ENCODE measurements around the gene PIGQ. TPM values are rescaled to one million over a fixed set of nuclear protein-coding genes. Genes with fewer than 3 reads are reported as not detected.
A peak's percentile ranks its signal among the peaks of the same experiment; 100 is the strongest.

The PIGQ gene
- total RNA-seq (2014; rRNA removed; shearing (Covaris generic)) = 49.9 and 62.3 TPM in 2 replicates
- polyA plus RNA-seq (2016; fragmentation: Nextera tagmentation; extraction: Ambion mirVana) = 28.0 and 30.2 TPM in 2 replicates
- long read RNA-seq, partial matches to known transcripts = 3 of 10 reads
- long read RNA-seq, other reads (novel, unspliced or antisense) = 2 of 10 reads

DNA sequence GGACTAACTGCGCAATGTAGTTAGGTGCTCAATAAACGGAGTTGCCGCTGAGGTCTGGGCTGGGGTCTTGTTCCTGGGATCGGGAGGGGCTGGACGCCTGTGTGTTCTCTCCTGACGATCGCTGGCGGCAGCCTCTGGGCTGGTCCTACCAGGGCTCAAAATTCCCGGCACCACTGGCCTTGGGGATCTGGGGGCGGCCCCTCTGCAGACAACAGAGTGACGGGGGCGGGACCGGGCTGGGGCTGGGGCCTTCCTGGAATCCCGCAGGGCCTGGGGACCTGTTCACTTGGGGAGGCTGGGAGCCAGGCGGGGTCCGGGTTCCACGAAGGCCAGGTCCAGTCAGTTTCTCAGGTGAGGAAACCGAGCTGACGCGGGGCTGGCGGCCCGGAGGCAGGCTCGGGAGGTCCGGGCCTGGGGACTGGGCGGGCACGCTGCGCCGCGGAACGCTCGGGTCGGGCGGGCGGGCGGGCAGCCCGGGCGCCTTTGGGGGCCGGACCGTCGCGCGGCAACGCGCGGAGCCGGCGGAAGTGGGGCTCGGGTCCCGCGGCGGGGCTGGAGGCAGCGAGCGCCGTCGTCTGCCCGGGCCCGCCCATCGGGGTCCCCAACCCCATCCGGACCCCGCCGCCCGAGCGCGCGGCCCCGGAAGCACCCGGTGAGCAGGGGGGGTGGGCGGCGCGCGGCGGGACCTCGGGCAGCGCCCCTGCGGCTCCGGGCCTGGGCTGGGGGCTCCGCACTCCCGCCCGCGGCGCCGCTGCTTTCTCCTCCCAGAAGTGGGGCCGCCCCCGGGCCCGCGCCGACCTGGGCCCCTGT is at the start of gene PIGQ:
TSS of gene PIGQ (plus strand) at position 524 of the 810 bp plus-strand sequence. CDS start 4,107 bp downstream, outside the sequence.
- Mint-ChIP-seq H3K4me3 (peak within 1 kb of the TSS; percentile 80), H3K36me3 (ENCODE audit: low read depth) (no peaks in the 10 kb centered on the region; the same call in 2 of the 3 replicates), H3K4me1 (peaks cover 6% of the 10 kb centered on the region; the same call in 2 of the 3 replicates), H3K27me3 (ENCODE audit: insufficient read depth, low read depth, poor library complexity) (peaks cover 5% of the 10 kb centered on the region), H3K27ac (no peak within 1 kb of the TSS; the same call in 1 of the 2 replicates), H3K9me3 (no peaks in the 10 kb centered on the region)
- Histone ChIP-seq H3K9me2 (ENCODE audit: insufficient read depth) (no peaks in the 10 kb centered on the region), H3K27me3 (ENCODE audit: insufficient read depth) (no peaks in the 10 kb centered on the region), H3K4me1 (ENCODE audit: insufficient read depth) (peaks cover 17% of the 10 kb centered on the region), H3K27ac (ENCODE audit: low read depth) (peak within 1 kb of the TSS; percentile 74; the same call in 1 of the 2 replicates), H3K4me3 (peak within 1 kb of the TSS; percentile 93), H3F3A (replicated peaks; ENCODE audit: low read depth) (0 out of 2 replicates have a peak, but pooled peaks cover 11% of the 10 kb centered on the region), H4K20me1 (replicated peaks; ENCODE audit: insufficient read depth) (no peaks in the 10 kb centered on the region), H3K4me2 (peak within 1 kb of the TSS; percentile 92), H3K36me3 (ENCODE audit: insufficient read depth) (no peaks in the 10 kb centered on the region), H2AFZ (peak within 1 kb of the TSS; percentile 91), H3K79me2 (replicated peaks; ENCODE audit: insufficient read depth) (peaks cover 8% of the 10 kb centered on the region)
- TF ChIP-seq CREB1 (CRISPR knock-in tag; IDR thresholded peaks at IDR 0.05; ENCODE audit: low read depth) (no peak), ZNF331 (CRISPR knock-in tag; IDR thresholded peaks at IDR 0.05; ENCODE audit: low read depth) (no peak), ZNF114 (CRISPR knock-in tag; IDR thresholded peaks at IDR 0.05) (no peak), EZH2 (IDR thresholded peaks at IDR 0.05; ENCODE audit: low read depth, unreplicated experiment) (no peak), JUNB (IDR thresholded peaks at IDR 0.05; ENCODE audit: unreplicated experiment) (no peak), NANOG (IDR thresholded peaks at IDR 0.05; ENCODE audit: borderline replicate concordance) (no peak), EZH2phosphoT487 (IDR thresholded peaks at IDR 0.05; ENCODE audit: unreplicated experiment) (no peak), POLR2AphosphoS5 (IDR thresholded peaks at IDR 0.05; ENCODE audit: low read depth) (no peak), STAT1 (IDR thresholded peaks at IDR 0.05; ENCODE audit: unreplicated experiment) (no peak)
- TF ChIP-seq, protein P1, sequence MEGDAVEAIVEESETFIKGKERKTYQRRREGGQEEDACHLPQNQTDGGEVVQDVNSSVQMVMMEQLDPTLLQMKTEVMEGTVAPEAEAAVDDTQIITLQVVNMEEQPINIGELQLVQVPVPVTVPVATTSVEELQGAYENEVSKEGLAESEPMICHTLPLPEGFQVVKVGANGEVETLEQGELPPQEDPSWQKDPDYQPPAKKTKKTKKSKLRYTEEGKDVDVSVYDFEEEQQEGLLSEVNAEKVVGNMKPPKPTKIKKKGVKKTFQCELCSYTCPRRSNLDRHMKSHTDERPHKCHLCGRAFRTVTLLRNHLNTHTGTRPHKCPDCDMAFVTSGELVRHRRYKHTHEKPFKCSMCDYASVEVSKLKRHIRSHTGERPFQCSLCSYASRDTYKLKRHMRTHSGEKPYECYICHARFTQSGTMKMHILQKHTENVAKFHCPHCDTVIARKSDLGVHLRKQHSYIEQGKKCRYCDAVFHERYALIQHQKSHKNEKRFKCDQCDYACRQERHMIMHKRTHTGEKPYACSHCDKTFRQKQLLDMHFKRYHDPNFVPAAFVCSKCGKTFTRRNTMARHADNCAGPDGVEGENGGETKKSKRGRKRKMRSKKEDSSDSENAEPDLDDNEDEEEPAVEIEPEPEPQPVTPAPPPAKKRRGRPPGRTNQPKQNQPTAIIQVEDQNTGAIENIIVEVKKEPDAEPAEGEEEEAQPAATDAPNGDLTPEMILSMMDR (conservative IDR thresholded peaks at IDR 0.05; ENCODE audit: low read depth in 2 of 2) = no peak
- TF ChIP-seq, protein P2, sequence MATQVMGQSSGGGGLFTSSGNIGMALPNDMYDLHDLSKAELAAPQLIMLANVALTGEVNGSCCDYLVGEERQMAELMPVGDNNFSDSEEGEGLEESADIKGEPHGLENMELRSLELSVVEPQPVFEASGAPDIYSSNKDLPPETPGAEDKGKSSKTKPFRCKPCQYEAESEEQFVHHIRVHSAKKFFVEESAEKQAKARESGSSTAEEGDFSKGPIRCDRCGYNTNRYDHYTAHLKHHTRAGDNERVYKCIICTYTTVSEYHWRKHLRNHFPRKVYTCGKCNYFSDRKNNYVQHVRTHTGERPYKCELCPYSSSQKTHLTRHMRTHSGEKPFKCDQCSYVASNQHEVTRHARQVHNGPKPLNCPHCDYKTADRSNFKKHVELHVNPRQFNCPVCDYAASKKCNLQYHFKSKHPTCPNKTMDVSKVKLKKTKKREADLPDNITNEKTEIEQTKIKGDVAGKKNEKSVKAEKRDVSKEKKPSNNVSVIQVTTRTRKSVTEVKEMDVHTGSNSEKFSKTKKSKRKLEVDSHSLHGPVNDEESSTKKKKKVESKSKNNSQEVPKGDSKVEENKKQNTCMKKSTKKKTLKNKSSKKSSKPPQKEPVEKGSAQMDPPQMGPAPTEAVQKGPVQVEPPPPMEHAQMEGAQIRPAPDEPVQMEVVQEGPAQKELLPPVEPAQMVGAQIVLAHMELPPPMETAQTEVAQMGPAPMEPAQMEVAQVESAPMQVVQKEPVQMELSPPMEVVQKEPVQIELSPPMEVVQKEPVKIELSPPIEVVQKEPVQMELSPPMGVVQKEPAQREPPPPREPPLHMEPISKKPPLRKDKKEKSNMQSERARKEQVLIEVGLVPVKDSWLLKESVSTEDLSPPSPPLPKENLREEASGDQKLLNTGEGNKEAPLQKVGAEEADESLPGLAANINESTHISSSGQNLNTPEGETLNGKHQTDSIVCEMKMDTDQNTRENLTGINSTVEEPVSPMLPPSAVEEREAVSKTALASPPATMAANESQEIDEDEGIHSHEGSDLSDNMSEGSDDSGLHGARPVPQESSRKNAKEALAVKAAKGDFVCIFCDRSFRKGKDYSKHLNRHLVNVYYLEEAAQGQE (IDR thresholded peaks at IDR 0.05; ENCODE audit: unreplicated experiment) = no peak
- TF ChIP-seq, protein P3, sequence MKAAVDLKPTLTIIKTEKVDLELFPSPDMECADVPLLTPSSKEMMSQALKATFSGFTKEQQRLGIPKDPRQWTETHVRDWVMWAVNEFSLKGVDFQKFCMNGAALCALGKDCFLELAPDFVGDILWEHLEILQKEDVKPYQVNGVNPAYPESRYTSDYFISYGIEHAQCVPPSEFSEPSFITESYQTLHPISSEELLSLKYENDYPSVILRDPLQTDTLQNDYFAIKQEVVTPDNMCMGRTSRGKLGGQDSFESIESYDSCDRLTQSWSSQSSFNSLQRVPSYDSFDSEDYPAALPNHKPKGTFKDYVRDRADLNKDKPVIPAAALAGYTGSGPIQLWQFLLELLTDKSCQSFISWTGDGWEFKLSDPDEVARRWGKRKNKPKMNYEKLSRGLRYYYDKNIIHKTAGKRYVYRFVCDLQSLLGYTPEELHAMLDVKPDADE (IDR thresholded peaks at IDR 0.05) = no peak
- TF ChIP-seq, protein P4, sequence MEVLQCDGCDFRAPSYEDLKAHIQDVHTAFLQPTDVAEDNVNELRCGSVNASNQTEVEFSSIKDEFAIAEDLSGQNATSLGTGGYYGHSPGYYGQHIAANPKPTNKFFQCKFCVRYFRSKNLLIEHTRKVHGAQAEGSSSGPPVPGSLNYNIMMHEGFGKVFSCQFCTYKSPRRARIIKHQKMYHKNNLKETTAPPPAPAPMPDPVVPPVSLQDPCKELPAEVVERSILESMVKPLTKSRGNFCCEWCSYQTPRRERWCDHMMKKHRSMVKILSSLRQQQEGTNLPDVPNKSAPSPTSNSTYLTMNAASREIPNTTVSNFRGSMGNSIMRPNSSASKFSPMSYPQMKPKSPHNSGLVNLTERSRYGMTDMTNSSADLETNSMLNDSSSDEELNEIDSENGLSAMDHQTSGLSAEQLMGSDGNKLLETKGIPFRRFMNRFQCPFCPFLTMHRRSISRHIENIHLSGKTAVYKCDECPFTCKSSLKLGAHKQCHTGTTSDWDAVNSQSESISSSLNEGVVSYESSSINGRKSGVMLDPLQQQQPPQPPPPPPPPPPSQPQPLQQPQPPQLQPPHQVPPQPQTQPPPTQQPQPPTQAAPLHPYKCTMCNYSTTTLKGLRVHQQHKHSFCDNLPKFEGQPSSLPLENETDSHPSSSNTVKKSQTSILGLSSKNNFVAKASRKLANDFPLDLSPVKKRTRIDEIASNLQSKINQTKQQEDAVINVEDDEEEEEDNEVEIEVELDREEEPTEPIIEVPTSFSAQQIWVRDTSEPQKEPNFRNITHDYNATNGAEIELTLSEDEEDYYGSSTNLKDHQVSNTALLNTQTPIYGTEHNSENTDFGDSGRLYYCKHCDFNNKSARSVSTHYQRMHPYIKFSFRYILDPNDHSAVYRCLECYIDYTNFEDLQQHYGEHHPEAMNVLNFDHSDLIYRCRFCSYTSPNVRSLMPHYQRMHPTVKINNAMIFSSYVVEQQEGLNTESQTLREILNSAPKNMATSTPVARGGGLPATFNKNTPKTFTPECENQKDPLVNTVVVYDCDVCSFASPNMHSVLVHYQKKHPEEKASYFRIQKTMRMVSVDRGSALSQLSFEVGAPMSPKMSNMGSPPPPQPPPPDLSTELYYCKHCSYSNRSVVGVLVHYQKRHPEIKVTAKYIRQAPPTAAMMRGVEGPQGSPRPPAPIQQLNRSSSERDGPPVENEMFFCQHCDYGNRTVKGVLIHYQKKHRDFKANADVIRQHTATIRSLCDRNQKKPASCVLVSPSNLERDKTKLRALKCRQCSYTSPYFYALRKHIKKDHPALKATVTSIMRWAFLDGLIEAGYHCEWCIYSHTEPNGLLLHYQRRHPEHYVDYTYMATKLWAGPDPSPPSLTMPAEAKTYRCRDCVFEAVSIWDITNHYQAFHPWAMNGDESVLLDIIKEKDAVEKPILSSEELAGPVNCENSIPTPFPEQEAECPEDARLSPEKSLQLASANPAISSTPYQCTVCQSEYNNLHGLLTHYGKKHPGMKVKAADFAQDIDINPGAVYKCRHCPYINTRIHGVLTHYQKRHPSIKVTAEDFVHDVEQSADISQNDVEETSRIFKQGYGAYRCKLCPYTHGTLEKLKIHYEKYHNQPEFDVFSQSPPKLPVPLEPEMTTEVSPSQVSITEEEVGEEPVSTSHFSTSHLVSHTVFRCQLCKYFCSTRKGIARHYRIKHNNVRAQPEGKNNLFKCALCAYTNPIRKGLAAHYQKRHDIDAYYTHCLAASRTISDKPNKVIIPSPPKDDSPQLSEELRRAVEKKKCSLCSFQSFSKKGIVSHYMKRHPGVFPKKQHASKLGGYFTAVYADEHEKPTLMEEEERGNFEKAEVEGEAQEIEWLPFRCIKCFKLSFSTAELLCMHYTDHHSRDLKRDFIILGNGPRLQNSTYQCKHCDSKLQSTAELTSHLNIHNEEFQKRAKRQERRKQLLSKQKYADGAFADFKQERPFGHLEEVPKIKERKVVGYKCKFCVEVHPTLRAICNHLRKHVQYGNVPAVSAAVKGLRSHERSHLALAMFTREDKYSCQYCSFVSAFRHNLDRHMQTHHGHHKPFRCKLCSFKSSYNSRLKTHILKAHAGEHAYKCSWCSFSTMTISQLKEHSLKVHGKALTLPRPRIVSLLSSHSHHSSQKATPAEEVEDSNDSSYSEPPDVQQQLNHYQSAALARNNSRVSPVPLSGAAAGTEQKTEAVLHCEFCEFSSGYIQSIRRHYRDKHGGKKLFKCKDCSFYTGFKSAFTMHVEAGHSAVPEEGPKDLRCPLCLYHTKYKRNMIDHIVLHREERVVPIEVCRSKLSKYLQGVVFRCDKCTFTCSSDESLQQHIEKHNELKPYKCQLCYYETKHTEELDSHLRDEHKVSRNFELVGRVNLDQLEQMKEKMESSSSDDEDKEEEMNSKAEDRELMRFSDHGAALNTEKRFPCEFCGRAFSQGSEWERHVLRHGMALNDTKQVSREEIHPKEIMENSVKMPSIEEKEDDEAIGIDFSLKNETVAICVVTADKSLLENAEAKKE (CRISPR knock-in tag; IDR thresholded peaks at IDR 0.05) = no peak
- DNase-seq (ENCODE audit: low spot score) (peak; percentile 89), ATAC-seq (peak; percentile 56)

Data from GM23338 (cell line).